HG03280 (cell line): ENCODE results near the gene NEURL1B.

ENCODE experiments used
- ATAC-seq: cut with Tn5 transposase; IDR thresholded peaks from one replicate; pipeline ENCODE4 v1.9.1; 2021; ENCODE audit warnings: mild to moderate bottlenecking, moderate library complexity; ENCODE audit not compliant: unreplicated experiment

The NEURL1B gene

DNA sequence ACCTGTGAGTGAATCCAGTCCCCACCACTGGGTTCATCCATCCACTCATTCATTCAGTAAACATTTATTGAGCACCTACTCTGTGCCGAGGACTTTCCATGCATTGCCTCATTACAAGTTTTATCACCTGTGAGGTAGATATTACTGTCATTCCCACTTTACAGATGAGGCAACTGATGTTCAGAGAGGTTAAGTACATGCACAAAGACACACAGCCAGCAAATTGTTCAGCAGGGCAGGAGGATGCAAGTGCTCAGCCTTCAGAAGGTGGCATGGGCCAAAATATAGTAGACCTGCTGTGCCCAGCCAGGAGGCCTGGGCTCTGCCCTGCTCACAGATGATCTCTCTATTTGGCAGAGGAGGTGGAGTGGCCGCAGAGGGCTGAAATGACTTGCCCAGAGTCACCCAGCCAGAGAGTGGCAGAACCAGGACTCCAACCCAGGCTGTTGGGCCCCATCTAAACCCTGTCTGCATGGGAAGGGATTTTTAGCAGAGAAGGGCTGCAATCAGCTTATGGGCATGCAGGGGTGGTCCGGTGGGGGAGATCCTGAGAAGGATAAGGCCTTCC lies 7.6 kb upstream of the NEURL1B start:
- no peak for ATAC-seq

GRCh38 chr5:172634106-172634899 lies 6.8 kb upstream of the NEURL1B start:
- no peak for ATAC-seq

DNA sequence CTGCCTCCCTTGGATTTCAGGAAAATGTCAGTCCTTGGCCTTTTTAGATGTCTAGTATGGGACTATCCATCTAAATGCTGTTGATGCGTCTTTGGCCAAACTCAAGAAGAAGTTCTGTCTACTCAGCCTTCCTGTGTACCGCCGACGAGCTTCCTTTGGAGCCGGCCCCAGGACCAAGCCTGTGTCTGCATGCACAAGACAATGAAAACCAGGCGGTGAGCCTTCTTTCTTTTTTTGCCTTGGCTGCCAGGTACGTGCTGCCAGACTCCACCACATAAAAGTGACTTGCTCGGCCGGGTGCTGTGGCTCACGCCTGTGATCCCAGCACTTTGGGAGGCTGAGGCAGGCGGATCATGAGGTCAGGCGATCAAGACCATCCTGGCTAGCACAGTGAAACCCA lies 6.0 kb upstream of the NEURL1B start:
- no peak for ATAC-seq

GRCh38 chr5:172636279-172637050 lies 4.6 kb upstream of the NEURL1B start:
- no peak for ATAC-seq

- no peak for ATAC-seq
Measured at GRCh38 chr5:172637110-172637580, 3.9 kb upstream of the NEURL1B start.

DNA sequence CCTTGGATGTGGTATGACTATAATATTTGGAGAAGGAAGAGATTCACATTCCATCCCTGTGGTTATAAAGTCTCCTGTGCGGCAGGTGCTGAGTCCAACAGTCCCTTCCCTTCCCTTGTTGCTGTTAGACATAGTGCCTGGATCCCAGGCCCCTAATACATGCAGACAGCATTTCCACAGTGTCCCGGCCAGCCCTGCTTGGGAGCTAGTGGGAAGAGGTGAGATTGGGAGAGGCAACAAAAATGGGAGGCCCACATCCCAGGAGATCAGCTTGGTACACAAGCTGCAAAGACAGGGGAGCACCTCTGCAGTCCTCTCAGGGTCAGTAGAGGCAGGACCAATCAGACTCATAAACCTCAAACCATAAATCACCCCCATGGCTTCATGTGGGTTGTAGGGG lies 3.3 kb upstream of the NEURL1B start:
- ATAC-seq, result no peak

DNA sequence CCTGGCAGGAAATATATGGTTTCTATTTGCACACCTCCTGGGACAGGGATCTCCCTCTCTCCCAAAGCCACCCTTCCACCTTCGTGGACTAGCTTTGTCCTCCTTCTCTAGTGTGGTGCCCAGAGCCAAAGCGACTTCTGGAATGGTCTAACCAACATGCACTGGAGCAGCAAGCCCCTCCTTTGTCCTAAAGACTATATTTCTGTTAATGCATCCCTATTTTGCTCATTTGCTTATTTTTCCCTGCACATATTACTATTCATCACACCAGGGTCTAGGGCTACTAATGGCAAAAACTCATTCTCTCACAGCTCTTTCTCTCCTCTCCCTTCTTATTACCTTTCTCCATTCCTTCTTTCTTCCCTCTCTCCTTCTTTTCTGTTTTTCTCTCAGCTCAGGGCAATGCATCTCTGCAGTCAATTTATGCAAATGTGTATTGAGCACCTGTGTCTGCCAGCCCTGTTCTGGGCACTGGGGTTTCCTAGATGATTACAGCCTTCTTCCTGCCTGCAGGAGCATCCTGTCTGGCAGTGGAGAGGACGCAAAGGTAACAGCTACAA lies 2.8 kb upstream of the NEURL1B start:
- ATAC-seq, result no peak

DNA sequence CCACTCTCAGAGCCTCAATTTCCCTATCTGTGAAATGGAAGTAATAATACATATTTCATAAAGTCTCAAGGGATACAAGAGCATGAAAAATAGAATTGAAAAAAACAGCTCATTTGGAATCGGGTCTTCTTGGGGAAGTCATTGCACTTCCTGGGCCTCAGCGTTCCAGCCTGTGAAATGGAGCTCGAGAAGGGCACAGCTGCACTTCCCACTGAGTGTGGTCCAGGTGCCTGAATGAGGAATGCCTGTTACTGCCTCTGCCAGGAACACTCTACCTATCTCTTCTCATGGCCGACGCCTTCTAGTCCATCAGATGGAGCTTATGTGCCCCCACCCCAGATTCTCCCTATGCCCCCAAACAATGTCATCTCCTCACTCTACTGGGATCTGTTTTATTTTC lies 924 bp upstream of the NEURL1B start:
- ATAC-seq, result no peak

GRCh38 chr5:172641359-172642050 lies 442 bp downstream of the NEURL1B start:
- no peak for ATAC-seq

DNA sequence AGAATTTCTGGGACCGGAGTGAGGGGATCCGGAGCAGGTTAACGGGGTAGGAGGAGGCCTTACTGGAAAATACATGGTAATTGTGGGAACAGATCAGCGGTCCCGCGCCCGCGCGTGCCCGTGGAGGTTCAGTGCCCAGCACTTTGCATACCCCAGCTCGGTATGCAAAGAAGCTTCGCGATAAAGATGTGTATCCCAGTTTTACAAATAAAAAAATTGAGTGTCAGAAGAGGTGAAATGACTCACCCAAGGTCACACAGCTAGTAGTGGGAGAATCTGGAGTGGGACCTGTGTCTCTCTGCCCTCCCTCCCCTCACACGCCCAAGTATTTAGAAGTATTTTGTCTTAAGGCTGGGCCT lies 967 bp downstream of the NEURL1B start:
- no peak for ATAC-seq

DNA sequence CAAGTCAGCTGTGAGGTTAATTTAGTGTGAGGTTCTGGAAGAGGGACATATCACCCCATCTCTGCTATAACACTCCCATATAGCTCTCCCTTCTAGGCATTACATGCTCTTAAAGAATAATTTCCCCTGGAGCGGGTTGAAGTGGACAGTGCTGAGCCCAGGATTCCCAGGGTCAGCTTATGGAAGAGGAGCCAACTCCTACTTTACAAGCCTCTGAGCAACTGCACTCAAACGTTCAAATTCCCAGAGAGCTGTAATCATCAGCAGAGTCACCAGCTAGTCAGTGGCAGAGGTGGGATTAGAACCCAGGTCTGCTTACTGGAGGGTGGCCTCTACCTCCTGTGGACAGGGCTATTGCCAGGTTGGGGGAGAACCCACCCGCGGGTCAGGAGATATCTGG lies 1.4 kb downstream of the NEURL1B start:
- no peak for ATAC-seq

DNA sequence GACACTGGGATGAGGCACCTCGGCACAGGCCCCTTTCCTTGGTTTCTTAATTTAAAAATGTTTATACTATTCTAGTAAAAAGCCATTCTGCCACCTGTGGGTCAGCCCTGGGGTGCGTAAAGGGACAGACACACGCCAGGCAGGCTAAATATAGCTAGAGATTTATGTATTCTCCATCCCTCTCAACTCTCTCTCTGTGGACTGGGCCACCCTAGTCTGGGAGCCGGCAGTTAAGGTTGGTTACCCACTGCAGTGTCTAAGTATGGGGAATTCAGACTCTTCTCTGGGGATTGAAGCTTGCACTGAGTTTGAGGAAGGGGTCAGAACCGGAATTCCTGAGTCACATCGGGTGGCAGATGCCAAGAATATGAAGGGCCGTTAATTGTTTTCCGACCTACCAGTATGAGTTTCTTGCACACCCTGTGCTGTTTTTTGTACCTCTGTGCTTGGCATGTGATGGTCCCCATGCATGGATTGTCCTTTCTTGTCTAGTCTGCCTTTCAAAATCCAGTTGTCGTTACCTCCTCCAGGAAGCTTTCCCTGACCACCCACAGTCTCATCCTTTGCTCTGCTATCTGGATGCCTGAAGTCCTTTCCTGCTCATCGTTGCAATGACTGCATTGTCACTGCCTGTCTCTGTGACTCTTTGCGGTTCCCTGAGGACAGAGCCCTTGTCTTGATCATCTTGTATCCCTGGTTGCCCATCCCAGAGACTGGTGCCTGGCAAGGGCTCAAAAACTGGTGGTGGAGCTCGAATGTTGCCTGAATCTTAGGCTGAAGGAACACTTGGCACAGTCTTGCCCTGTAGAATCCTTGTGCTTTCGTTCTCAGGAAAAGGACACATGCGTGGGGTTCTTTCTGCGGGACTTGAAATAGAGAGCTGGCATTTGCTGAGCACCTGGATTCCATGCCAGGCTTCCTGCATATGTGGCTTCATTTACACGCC lies 2.1 kb downstream of the NEURL1B start:
- ATAC-seq, result no peak

DNA sequence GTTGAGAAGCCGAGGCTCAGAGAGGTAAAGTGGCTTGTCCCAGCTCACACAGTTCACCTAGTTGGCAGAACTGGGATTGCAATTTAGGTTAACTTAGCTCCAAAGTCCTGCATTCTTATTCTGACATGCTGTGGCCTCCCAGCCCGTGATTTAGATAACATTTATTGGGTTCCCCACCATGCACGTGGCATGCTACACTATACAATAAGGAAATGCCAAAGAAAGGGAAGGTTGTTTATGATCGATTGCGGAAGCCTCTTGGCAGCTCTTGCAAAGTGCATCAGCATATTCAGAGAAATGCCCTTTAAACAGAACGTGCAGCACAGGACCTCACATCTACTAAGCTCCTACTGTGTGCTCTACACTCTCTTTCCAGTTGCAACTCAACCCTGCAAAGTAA lies 3.2 kb downstream of the NEURL1B start:
- ATAC-seq, result no peak

DNA sequence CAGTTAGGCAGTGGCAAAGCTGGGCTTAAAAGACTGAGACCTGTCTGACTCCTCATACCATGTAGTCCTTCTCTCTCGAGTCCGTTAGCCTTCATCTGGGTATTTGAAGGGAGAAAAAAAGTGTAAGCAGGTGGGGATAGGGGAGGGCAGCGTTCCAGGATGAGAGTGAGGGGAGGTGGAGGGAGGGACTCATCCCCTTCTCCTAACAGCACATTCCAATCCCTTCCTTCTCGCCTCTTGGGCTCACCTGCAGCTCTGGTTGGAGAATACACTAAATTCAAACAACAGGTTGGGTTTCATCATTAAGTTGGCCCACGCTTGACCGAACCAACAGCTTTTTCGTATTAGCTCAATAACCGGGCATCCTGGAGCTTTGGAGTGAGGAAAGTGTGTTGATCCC lies 3.6 kb downstream of the NEURL1B start:
- ATAC-seq, result no peak

DNA sequence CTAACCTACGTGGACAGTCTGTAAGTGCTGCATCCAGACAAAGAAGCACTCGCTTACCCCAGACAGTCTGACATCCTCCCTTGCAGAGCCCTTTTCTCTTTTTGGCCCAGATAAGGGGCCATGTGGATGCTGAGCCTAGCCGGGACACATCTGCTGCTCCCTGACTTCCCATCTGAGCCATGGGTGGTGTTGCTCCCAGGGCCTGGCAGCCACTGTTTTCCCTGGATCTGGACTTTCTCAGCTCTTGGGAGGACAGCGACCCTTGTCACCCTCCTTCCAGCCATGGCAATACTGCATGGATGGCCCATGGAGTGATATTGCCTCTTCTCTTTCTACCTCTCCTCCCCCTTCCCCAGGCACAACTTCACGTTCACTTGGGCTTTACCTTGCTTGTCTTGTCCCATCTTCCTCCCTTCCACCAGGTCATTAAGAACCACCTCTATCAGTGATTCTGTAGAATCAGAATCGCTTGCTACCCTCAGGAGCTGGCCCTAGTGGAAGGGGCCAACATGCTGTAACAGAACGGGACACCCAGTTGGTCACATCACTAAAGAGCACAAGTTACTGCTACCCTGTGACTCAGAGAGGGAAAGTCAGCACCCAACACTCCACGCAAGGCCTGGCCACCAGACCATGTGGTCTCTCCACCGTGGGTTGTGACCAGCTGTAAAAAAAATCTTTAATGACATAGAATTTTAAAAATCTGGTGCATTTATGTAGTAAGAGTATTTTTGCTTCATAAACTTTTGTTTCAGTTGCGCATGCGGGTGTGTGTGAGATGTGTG lies 4.4 kb downstream of the NEURL1B start:
- ATAC-seq, result no peak

- no peak for ATAC-seq
Measured at GRCh38 chr5:172646716-172647285, 5.7 kb downstream of the NEURL1B start.

DNA sequence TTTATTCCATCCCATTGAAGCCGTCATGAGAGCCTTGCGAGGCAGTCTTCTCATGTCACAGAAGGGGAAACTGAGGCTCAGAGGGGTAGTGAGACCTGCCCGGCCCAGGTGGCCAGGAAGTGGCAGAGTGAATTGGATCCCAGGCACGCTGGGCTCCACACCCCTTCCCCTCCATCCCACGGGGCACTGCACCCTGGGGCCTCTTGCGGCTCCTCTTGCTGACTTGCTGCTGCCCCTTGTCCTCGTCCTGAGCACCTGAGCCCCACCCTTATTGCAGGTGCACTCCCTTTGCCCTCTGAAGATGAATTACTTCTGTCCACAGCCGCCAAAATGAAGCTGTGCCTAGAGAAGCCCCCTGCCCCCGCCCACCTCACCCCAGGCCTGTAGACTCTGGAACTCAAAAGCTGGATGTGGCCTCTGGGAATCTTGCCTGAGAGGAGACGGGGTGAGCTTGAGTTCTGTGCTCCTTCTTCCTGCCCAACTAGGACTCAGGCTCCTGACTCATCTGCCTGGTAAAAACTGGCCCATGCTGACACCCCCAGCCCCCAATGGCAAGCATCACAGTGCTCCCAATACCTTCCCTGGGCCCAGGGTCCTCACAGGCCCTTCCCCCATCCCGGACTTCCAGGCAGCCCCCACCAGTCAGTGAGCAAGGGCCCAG lies 6.4 kb downstream of the NEURL1B start:
- no peak for ATAC-seq

GRCh38 chr5:172648013-172648381 lies 6.9 kb downstream of the NEURL1B start:
- no peak for ATAC-seq
